Measurements from ENCODE around the gene ATP1B2. TPM values are rescaled to one million over a fixed set of nuclear protein-coding genes. Genes with fewer than 3 reads are reported as not detected.

Gene ATP1B2
- total RNA-seq, 1 experiment from 2014 or later, result not detected

DNA sequence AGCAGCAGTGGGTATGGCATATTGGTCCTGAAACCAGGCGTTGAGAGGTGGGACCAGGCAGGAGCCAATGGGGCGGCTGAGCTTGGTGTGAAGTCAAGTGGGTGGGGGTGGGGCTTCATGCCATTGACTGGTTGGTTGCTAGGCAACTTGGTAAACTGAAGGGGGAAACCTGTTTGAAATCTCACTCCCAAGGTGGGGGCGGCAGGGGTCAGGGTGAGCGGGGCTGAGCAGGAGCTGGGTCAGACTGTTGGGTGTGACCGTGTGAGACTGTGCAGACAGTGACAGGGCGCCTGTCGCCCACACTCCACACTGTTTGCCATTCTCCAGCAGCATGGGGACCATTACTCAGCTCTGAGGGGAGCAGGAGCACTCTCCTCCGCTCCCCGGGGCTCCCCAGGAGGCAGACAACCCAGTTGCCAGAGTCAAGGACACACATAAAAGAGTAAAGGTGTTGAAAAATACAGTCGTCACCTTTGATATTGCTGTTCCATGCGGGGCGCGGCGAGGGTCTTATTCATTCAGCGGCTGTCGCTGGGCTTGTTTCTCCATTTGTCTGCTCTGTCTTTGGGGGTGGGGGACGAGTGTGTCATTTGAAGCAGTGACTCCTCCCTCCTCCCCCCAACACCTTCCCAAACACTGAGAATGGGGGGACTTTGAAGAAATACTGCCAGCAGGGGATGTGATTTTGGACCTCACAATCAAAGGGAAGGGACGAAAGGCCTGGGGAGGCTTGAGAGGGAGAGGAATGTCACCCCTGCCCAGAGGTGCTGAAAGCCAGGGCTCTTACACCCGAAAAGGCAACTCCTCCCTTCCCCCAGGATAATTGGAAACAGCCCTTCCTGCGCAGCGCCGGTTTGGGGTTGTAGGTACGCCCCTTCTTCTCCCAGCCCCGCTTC, 53.1 kb downstream of the ATP1B2 start:
- peak; percentile 47 for DNase-seq (ENCODE audit: low spot score)
- in situ Hi-C loops (cut with HindIII; ENCODE audit: low sequenced_read_pairs), result no loop called here

DNA sequence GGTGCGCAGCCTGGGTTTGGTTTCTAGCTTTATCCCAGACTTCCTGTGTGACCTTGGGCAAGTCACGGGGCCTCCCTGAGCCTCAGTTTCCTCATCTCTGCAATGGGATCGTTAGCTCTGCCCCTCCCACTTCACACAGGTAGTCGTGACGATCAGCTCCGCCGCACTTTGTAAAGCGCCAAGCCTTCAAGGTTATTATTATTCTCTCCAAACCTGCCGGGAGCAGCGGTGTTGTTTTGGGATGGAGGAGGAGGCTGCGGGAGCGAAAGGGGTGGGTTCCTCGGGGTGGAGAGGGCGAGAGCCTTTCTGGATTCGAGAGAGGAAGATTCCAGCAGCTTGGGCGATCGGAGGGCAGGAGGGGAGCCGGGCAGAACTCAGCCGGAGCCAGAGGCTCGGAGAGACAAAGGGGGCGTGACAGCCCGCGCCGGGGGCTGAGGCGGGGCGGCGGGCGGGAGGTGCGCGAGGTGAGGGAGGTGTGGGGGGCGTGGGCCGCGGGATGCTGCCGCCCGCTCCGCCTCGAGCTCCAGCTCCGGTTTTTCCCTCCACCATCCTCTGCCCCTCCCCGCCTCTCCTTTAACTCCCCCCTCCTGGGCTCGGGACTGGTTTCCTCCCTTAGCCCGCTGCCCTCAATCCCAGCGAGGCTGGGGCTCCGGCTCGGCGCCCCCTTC, 54.0 kb downstream of the ATP1B2 start, which contains the start of gene EFNB3:
Gene EFNB3, plus strand, starts transcription at position 602 of the 668 bp plus-strand sequence. CDS start 397 bp downstream, outside the sequence.
- in situ Hi-C loops (cut with HindIII; ENCODE audit: low sequenced_read_pairs), result no loop called here
- DNase-seq (ENCODE audit: low spot score), result peak; percentile 40

DNA sequence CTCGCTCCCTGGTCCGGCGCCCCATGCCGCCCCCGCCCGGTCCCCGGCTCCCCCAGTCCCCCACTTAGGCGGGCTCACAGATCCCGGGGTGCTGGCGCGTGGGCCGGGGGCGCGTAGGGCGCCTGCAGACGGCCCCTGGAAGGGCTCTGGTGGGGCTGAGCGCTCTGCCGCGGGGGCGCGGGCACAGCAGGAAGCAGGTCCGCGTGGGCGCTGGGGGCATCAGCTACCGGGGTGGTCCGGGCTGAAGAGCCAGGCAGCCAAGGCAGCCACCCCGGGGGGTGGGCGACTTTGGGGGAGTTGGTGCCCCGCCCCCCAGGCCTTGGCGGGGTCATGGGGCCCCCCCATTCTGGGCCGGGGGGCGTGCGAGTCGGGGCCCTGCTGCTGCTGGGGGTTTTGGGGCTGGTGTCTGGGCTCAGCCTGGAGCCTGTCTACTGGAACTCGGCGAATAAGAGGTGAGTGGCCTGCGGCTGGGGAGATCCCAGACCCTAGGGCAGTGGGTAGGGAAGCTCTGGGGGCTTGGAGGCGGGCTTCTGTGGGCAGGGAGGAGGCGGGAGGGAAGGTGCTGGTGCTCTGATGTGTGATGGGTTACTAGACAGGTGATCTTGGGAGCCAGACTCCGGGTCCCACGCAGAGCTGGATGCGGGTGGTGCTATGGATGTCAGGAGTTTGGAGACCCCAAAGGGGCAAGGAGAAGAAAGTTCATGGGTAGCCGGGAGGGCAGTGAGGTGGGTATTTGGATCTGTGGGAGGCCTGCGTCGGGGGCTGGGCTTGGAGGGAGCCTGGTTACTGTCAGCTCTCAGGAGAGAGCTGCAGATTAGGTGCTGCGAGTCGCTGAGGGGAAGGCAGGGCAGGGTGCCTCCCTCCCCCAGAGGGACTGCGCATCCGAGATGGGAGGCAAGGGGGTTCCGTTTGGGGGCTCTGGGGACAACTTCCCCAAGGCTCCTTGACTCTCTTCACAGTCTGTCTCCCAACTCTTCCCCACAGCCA, 54.8 kb downstream of the ATP1B2 start:
- no peak for DNase-seq (ENCODE audit: low spot score)
- in situ Hi-C loops (cut with HindIII; ENCODE audit: low sequenced_read_pairs), result no loop called here

DNA sequence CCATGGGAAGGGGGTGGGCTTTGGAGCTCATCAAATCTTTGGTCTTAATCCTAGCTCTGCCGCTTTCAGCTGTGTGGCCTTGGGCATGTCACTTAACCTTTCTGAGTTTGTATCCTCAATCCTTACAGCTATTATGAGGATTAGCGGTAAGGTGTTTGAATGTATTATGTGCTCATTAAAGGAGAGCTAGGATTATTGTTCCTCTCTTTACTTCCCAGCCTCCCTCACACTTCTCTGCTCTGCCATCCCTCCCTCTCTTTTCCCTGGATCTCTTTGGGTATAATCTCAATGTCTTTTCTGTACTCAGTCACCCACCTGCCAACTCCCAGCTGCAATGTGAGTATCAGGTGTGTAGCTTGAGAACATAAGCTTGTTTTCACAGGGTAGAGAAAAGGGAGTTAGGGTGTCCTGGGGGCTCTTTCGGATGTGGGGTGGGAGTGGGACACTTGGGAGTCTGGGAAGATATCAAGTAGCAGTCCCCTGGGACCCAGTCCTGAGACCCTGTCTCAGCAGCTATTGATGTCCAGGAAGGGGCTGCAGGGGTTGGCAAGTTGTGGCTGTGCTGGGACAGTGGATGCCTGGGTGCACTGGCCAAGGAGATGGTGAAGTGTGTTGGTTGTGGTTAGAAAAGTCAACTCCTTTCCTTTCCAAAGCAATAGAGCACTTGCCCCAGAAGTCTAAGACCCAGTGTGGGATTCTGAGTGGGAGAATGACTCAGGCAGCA, 56.1 kb downstream of the ATP1B2 start:
- no peak for DNase-seq (ENCODE audit: low spot score)
- in situ Hi-C loops (cut with HindIII; ENCODE audit: low sequenced_read_pairs), result no loop called here

Other genes starting within 250 kb of the ATP1B2 start
- gene TMEM256, start 246.8 kb upstream of the ATP1B2 start, total RNA-seq (2014; rRNA removed; shearing (Covaris generic)), result 200 and 369 TPM in 2 replicates
- 5.5 and 6.8 TPM in 2 replicates for gene NLGN2, start 243.1 kb upstream of the ATP1B2 start, total RNA-seq (2014; rRNA removed; shearing (Covaris generic))
- not detected in 2 replicates for gene SPEM1, start 230.6 kb upstream of the ATP1B2 start, total RNA-seq (2014; rRNA removed; shearing (Covaris generic))
- not detected in 2 replicates for gene SPEM2, start 225.3 kb upstream of the ATP1B2 start, total RNA-seq (2014; rRNA removed; shearing (Covaris generic))
- not detected in 2 replicates for gene SPEM3, start 222.1 kb upstream of the ATP1B2 start, total RNA-seq (2014; rRNA removed; shearing (Covaris generic))
- 4.6 and 4.9 TPM in 2 replicates for gene TMEM102, start 215.5 kb upstream of the ATP1B2 start, total RNA-seq (2014; rRNA removed; shearing (Covaris generic))
- 20.4 and 24.2 TPM in 2 replicates for gene FGF11, start 211.4 kb upstream of the ATP1B2 start, total RNA-seq (2014; rRNA removed; shearing (Covaris generic))
- 7.6 and 24.0 TPM in 2 replicates for gene CHRNB1, start 205.9 kb upstream of the ATP1B2 start, total RNA-seq (2014; rRNA removed; shearing (Covaris generic))
- 4.1 and 4.4 TPM in 2 replicates for gene ZBTB4, start 171.3 kb upstream of the ATP1B2 start, total RNA-seq (2014; rRNA removed; shearing (Covaris generic))
- not detected in 2 replicates for gene SLC35G6, start 169.5 kb upstream of the ATP1B2 start, total RNA-seq (2014; rRNA removed; shearing (Covaris generic))
- 52.7 and 52.8 TPM in 2 replicates for gene POLR2A, start 166.6 kb upstream of the ATP1B2 start, total RNA-seq (2014; rRNA removed; shearing (Covaris generic))
- not detected in 2 replicates for gene TNFSF12, start 101.9 kb upstream of the ATP1B2 start, total RNA-seq (2014; rRNA removed; shearing (Covaris generic))
- gene TNFSF13, start 92.2 kb upstream of the ATP1B2 start, total RNA-seq (2014; rRNA removed; shearing (Covaris generic)), result 1.5 TPM in 1 of 2 replicates, not detected in the other
- gene SENP3, start 89.0 kb upstream of the ATP1B2 start, total RNA-seq (2014; rRNA removed; shearing (Covaris generic)), result 157 and 182 TPM in 2 replicates
- 119 and 129 TPM in 2 replicates for gene CD68, start 71.3 kb upstream of the ATP1B2 start, total RNA-seq (2014; rRNA removed; shearing (Covaris generic))
- gene MPDU1, start 67.1 kb upstream of the ATP1B2 start, total RNA-seq (2014; rRNA removed; shearing (Covaris generic)), result 151 and 157 TPM in 2 replicates
- 6.8 and 12.1 TPM in 2 replicates for gene SOX15, start 60.8 kb upstream of the ATP1B2 start, total RNA-seq (2014; rRNA removed; shearing (Covaris generic))
- 75.9 and 88.0 TPM in 2 replicates for gene FXR2, start 36.0 kb upstream of the ATP1B2 start, total RNA-seq (2014; rRNA removed; shearing (Covaris generic))
- 70.2 and 96.9 TPM in 2 replicates for gene SAT2, start 23.1 kb upstream of the ATP1B2 start, total RNA-seq (2014; rRNA removed; shearing (Covaris generic))
- gene SHBG, start 20.8 kb upstream of the ATP1B2 start, total RNA-seq (2014; rRNA removed; shearing (Covaris generic)), result not detected in 2 replicates
- 23.5 and 26.4 TPM in 2 replicates for gene TP53, start 36.6 kb downstream of the ATP1B2 start, total RNA-seq (2014; rRNA removed; shearing (Covaris generic))
- 27.2 and 33.5 TPM in 2 replicates for gene WRAP53, start 37.6 kb downstream of the ATP1B2 start, total RNA-seq (2014; rRNA removed; shearing (Covaris generic))
- gene EFNB3, start 54.3 kb downstream of the ATP1B2 start, total RNA-seq (2014; rRNA removed; shearing (Covaris generic)), result 13.1 and 16.8 TPM in 2 replicates
- gene DNAH2, start 66.8 kb downstream of the ATP1B2 start, total RNA-seq (2014; rRNA removed; shearing (Covaris generic)), result 0.03 TPM in 1 of 2 replicates, not detected in the other
- gene KDM6B, start 183.3 kb downstream of the ATP1B2 start, total RNA-seq (2014; rRNA removed; shearing (Covaris generic)), result 0.34 and 0.37 TPM in 2 replicates
- gene TMEM88, start 204.1 kb downstream of the ATP1B2 start, total RNA-seq (2014; rRNA removed; shearing (Covaris generic)), result 0.37 TPM in 1 of 2 replicates, not detected in the other
- 97.3 and 101 TPM in 2 replicates for gene NAA38, start 206.6 kb downstream of the ATP1B2 start, total RNA-seq (2014; rRNA removed; shearing (Covaris generic))
- 8.5 and 10.0 TPM in 2 replicates for gene CYB5D1, start 207.1 kb downstream of the ATP1B2 start, total RNA-seq (2014; rRNA removed; shearing (Covaris generic))
- gene CHD3, start 237.9 kb downstream of the ATP1B2 start, total RNA-seq (2014; rRNA removed; shearing (Covaris generic)), result 34.1 and 41.5 TPM in 2 replicates